Left cardiac atrium (tissue), 4 donors: ENCODE data around the gene OR10P1. TPM values are rescaled to one million over a fixed set of nuclear protein-coding genes. Genes with fewer than 3 reads are reported as not detected.
A peak's percentile ranks its signal among the peaks of the same experiment; 100 is the strongest.
"Not testable (repeated sequence)": the region's sequence is repeated elsewhere in the genome, so short reads cannot be mapped to it uniquely, and the experiment has no call there.

Experiments
- ATAC-seq, 2 donors: fragments of 200-7000 bp; cut with Tn5 transposase; one replicate each; pipeline ENCODE4 v1.9.1; 2020; ENCODE audit warnings: mild to moderate bottlenecking in 2 of 2, moderate library complexity in 2 of 2
- DNase-seq: peaks from one replicate; pipeline ENCODE4 v3.0.0-alpha.2; 2020
- intact Hi-C, 2 donors: fragments of 100-400 bp; cut with DNase I; formaldehyde crosslinking; loops; one replicate each; pipeline versions ENCODE4 v1.14.1 to v1.15.1; 2022 to 2023
- long read RNA-seq: library from polyadenylated mRNA; unstranded; transcript quantifications from one replicate; pipeline ENCODE4 v2.0.0, GENCODE V29; 2021
- total RNA-seq, 2 donors: library from RNA; stranded (reverse); fragmentation: NEBNext Ultra II Directional; extraction: Animal tissue kit (Norgen Biotek cat#: 25700); gene quantifications; one replicate each; pipeline ENCODE4 v1.2.1, GENCODE V29; 2021
- donor health status: DM: no; HTN: yes; CAD: no.
- donor health status: DM: no; HTN: yes; CAD: no; lungs with severe emphysema.
- donor health status: DM: yes; HTN: yes; CAD: no.
- donor health status: Dilated cardiomyopathy.

Gene OR10P1
- total RNA-seq: under 1 TPM; 0.68 TPM
- long read RNA-seq: 0 reads

DNA sequence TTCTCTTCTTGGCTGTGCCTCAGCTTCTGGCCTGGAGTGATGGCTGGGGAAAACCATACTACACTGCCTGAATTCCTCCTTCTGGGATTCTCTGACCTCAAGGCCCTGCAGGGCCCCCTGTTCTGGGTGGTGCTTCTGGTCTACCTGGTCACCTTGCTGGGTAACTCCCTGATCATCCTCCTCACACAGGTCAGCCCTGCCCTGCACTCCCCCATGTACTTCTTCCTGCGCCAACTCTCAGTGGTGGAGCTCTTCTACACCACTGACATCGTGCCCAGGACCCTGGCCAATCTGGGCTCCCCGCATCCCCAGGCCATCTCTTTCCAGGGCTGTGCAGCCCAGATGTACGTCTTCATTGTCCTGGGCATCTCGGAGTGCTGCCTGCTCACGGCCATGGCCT is at the start of gene OR10P1:
Gene OR10P1, plus strand, starts transcription at position 40 of the 400 bp plus-strand sequence. Its CDS starts 0 bp downstream, at position 40.
- intact Hi-C loops: no loop called here
- no peak for DNase-seq
- ATAC-seq: no peak

- DNase-seq, intact Hi-C loops, ATAC-seq: not testable (repeated sequence)
Measured at GRCh38 chr12:55590152-55590551, 46.5 kb upstream of the OR10P1 start.

DNA sequence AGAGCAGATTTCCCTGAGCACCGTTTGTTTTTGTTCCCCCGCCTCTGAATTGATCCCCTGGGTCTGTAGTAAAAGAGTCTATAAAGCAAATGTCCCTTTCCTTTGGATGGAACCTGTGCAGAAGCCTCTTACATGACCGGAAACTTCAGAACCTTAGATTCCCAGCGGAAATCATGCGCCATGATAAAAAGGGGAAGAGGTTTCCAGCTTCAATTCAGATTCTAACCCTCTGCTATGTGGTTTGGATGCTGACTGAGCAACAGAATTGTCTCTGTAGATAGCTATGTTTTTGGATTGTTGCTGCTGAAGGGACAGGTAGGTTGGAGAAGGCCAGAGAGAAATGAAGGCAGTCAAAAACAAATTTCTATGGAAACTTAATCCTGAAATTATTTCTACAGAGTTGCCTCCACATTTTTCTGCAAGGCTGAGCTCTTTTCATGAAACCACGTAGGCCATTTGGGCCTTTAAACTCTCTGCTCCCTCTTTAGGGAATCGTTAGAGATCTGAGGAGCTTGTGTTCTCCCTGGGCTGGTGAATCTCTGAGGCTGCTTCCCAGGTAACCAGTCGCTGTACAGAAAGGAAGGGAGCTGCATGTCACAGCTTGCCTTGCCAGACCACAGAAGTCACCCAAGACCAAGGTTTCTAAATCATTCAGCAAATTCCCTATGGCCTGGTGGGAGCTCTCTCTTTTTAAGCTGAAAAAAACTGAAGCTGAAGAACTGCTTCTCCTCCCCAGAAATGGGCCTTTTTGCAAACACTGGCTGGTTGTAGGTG is 28.7 kb upstream of the OR10P1 start:
- intact Hi-C loops: no loop called here
- DNase-seq (no peak), ATAC-seq (no peak)

DNA sequence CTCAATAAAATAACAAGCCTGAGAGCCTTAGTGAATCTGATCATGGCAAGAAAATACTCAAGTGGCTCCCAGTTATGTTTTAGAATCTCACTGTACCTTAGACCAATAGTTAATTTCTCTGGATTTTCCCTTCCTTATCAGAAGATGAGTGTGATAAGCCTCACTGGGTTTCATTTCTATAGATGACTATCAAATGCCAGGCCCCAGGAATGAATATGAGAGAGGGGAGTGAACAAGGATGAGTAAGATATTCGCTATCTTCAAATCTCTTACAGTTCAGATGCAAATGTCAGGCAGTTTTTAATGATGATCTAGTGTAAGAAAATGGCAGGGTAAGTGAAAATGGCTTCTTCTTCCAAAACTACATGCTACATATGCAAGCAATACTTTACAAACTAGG is 26.1 kb upstream of the OR10P1 start:
- intact Hi-C loops: loop anchor here (10.0 kb wide), 2 partner anchors 156 to 616 kb away; no protein-coding TSS in a partner anchor
- DNase-seq: no peak
- ATAC-seq: no peak

- ATAC-seq (no peak), DNase-seq (no peak)
- intact Hi-C loops: loop anchor here (10.0 kb wide), 2 partner anchors 158 to 618 kb away; no protein-coding TSS in a partner anchor
Measured at GRCh38 chr12:55612646-55613045, 24.0 kb upstream of the OR10P1 start.

DNA sequence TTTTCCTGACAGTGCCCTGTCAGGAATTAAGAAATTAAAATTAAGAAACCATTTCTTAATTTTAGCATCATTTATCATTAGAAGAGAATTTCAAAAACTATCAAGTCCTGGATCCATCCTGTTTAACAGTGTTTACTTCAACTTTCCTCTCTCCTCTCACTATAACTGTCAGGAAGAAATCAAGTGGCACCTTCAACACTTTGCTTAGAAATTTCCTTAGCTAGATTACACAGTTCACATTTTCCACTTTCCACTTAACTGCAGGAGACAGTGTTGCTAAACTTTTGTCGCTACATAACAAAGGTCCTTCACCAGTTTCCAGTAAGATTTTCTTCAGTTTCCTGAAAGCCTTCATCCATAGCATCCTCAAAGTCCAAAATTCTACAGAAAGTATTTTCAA is 21.9 kb upstream of the OR10P1 start:
- intact Hi-C loops: loop anchor here (5.0 to 10.0 kb wide), 3 partner anchors 160 to 620 kb away; no protein-coding TSS in a partner anchor
- DNase-seq (no peak), ATAC-seq (no peak)

- ATAC-seq (peak; percentile 93 to 94), DNase-seq (no peak)
- intact Hi-C loops: loop anchor here (1.0 to 10.0 kb wide), 5 partner anchors 165 to 625 kb away; partner anchors contain the start of gene OR6C2 (in 1 of the 2)
Measured at GRCh38 chr12:55619354-55620138, 17.1 kb upstream of the OR10P1 start.

DNA sequence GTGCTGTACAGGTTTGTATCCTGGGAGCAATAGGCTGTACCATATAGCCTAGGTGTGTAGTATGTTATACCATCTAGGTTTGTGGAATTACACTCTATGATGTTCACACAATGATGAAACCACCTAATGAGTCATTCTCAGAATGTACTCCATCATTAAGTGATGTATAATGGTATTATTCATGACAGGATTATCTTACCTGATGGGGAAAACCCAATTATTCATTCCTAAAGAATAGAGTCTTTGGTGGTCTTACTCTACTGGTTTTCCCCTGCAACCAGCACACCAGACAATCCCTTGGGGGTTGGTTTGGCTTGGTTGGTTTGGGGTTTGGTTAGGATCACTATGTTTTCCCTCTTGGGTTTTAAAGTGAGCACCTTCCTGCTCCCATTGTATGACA is 12.6 kb upstream of the OR10P1 start:
- ATAC-seq (no peak), DNase-seq (no peak)
- intact Hi-C loops: no loop called here

DNA sequence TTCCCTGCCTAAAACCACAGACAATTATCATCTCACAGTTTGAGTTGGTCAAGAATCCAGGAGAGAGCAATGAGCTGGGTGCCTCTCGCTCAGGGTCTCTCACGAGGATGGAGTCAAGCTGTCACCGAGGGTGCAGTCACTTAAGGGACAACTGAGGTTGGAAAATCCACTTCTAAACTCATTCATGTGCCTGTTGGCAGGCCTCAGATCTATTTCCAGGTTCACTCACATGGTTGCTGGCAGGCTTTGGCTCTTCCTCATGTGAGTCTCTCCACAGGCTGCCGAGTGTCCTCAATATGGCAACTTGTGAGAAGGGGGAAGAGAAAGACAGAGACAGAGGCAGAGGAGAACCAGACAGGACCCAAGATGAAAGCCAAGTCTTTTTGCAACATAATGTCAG is 10.5 kb upstream of the OR10P1 start:
- ATAC-seq (no peak), DNase-seq (peak; percentile 33)
- intact Hi-C loops: no loop called here

GRCh38 chr12:55629058-55629841 is 7.4 kb upstream of the OR10P1 start:
- ATAC-seq: no peak
- DNase-seq: no peak
- intact Hi-C loops: no loop called here

- DNase-seq (no peak), ATAC-seq (peak; percentile 60 to 65)
- intact Hi-C loops: no loop called here
Measured at GRCh38 chr12:55631056-55631455, 5.6 kb upstream of the OR10P1 start.

DNA sequence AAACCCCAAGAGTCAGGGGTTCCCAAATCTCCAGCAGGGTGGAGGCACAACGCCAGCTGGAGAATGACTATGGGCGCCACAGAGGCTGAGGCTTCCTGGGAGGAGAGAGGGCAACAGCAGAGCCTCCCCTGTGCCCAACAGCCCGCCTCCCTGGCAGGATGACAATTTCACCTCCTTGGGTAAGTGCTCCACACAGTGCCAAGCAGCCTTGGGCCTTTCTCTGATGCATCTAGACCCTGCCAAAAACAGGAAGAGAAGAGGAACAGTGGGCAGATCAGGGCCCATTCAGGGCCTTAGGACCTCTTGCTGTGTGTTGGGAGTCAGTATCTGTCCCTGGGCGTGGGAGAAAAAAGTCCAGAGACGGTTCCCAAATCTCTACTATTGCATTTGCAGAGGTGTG is 5.0 kb upstream of the OR10P1 start:
- ATAC-seq (peak; percentile 71 to 74), DNase-seq (peak; percentile 63)
- intact Hi-C loops: no loop called here

DNA sequence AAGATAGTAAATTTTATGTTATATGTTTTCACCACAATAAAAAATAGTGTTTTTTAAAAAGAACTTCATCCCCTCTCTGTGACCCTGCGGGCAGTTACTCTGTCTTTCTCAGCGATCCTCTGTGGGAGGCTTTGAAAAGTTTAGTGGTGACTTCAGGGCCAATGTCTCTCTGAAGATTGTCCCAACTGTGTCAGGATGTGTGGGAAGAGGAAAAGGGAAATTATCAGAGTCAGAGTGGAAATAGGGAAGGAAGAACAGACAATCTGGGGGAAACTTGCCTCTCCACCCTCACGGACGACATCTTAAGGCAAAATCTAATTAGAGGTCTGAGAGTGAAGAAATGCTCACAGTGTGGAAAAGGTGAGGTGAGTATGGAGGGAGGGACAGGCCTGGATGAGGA is 3.5 kb upstream of the OR10P1 start:
- DNase-seq: no peak
- intact Hi-C loops: no loop called here
- ATAC-seq: no peak

DNA sequence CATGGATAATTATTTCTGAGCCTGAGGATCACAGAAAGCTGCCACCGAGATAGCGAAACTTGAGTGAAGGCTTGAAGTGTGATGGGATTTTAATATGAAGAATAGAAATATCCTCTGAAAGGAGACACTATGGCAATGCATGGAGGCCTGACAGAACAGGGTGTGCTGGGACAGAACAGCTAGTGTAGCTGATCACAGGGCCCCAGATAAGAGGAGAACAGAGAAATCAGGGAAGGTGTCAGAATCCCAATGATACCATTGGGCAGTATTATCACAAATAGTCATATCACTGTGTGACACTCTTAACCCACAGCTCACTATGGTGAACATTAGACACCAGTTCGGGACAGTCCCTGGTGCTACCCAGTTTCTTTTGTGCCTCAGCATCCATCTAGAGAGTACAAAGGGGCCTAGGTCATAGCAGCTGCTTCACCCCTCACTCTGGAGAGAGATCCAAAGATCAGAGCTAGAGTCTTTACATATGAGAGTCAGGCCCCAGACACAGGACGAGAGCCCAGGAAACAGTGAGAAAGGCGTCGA is 506 bp upstream of the OR10P1 start:
- no peak for DNase-seq
- intact Hi-C loops: no loop called here

GRCh38 chr12:55637467-55637866 is 775 bp downstream of the OR10P1 start:
- intact Hi-C loops: no loop called here
- ATAC-seq: no peak
- DNase-seq: no peak

More for the DNA sequence above, 506 bp upstream of the OR10P1 start:
- ATAC-seq: peak; percentile 64 to 72

- intact Hi-C loops: no loop called here
- DNase-seq: no peak
- ATAC-seq: peak in 1 of 2 donors; percentile 21
Measured at GRCh38 chr12:55641595-55641994, 4.9 kb downstream of the OR10P1 start.

GRCh38 chr12:55642267-55642666 is 5.6 kb downstream of the OR10P1 start:
- no peak for DNase-seq

GRCh38 chr12:55642669-55643068 is 6.0 kb downstream of the OR10P1 start:
- ATAC-seq (no peak), DNase-seq (no peak)
- intact Hi-C loops: no loop called here

More at GRCh38 chr12:55642267-55642666, 5.6 kb downstream of the OR10P1 start:
- peak in 1 of 2 donors; percentile 8 for ATAC-seq
- intact Hi-C loops: no loop called here

GRCh38 chr12:55644591-55644990 is 7.9 kb downstream of the OR10P1 start:
- ATAC-seq: no peak
- DNase-seq: no peak
- intact Hi-C loops: no loop called here
